Lower leg skin (tissue), 3 donors: Measurements from ENCODE around the gene SPDYE4.

Source experiments
- CTCF ChIP-seq, 3 donors: fragments of 450-650 bp; IDR thresholded peaks; one replicate each; pipeline ENCODE4 v1.5.1; 2016; ENCODE audit warnings: antibody characterized with exemption in 3 of 3, mild to moderate bottlenecking in 3 of 3, moderate library complexity in 2 of 3
- POLR2A ChIP-seq, 2 donors: fragments of 450-650 bp; IDR thresholded peaks; one replicate each; pipeline ENCODE4 v1.6.1; 2016 to 2017; ENCODE audit warnings: antibody characterized with exemption in 2 of 2, mild to moderate bottlenecking in 1 of 2, moderate library complexity in 1 of 2

GRCh38 chr17:8703001-8703400, 55.3 kb downstream of the SPDYE4 start:
- TF ChIP-seq POLR2A (IDR thresholded peaks at IDR 0.05) (no peak), CTCF (IDR thresholded peaks at IDR 0.05) (no peak)
